Measurements from ENCODE around the gene GATAD2A. TPM values are rescaled to one million over a fixed set of nuclear protein-coding genes. Genes with fewer than 3 reads are reported as not detected.

Gene GATAD2A
- total and polyA plus RNA-seq, 9 of the 15 experiments (the other 6 are each of a cell fraction or from before 2014, with no cell fraction given), result 2.4 to 226 (median 44.2) TPM

- TF ChIP-seq PBX2 (CRISPR knock-in tag; IDR thresholded peaks at IDR 0.05; ENCODE audit: low read depth) (peak; percentile 99), PBX2 (tag; conservative IDR thresholded peaks at IDR 0.05; ENCODE audit: low read depth) (peak; percentile 100), ATF1 (CRISPR knock-in tag; IDR thresholded peaks at IDR 0.05) (no peak; the same call in 1 of the 2 replicates), ATF1 (tag; IDR thresholded peaks at IDR 0.05) (peak; percentile 95), CUX1 (CRISPR knock-in tag; IDR thresholded peaks at IDR 0.05) (no peak), GTF2A2 (tag; IDR thresholded peaks at IDR 0.05) (no peak), PTBP1 (IDR thresholded peaks at IDR 0.05; ENCODE audit: low read depth, low read length) (no peak), MECOM (CRISPR knock-in tag; IDR thresholded peaks at IDR 0.05) (no peak), L3MBTL2 (IDR thresholded peaks at IDR 0.05) (peak; percentile 98), GATAD2A (IDR thresholded peaks at IDR 0.05) (peak; percentile 69; the same call in 1 of the 2 replicates), ZNF592 (IDR thresholded peaks at IDR 0.05) (peak; percentile 97), MXI1 (IDR thresholded peaks at IDR 0.05; ENCODE audit: low read depth, low read length) (no peak), PKNOX1 (IDR thresholded peaks at IDR 0.05) (peak; percentile 100), CHCHD3 (CRISPR knock-in tag; IDR thresholded peaks at IDR 0.05) (no peak), ETV5 (CRISPR knock-in tag; IDR thresholded peaks at IDR 0.05; ENCODE audit: low read depth) (0 out of 2 replicates have a peak, but pooled peaks have one; percentile 22), TCF7L2 (IDR thresholded peaks at IDR 0.05; ENCODE audit: low read depth, low read length) (no peak)
Measured at GRCh38 chr19:19385131-19385895, 20.2 kb upstream of the GATAD2A start (continued).
